ENCODE results near the gene PRKCQ.

Gene PRKCQ

GRCh38 chr10:6461961-6462360, 118.1 kb downstream of the PRKCQ start:
- H3K4me3 ChIP-seq (replicated peaks in 1 of 2; ENCODE audit: low read depth in 2 of 2, low read length in 2 of 2), result no peak overlapping the region
- TF ChIP-seq, protein P1, sequence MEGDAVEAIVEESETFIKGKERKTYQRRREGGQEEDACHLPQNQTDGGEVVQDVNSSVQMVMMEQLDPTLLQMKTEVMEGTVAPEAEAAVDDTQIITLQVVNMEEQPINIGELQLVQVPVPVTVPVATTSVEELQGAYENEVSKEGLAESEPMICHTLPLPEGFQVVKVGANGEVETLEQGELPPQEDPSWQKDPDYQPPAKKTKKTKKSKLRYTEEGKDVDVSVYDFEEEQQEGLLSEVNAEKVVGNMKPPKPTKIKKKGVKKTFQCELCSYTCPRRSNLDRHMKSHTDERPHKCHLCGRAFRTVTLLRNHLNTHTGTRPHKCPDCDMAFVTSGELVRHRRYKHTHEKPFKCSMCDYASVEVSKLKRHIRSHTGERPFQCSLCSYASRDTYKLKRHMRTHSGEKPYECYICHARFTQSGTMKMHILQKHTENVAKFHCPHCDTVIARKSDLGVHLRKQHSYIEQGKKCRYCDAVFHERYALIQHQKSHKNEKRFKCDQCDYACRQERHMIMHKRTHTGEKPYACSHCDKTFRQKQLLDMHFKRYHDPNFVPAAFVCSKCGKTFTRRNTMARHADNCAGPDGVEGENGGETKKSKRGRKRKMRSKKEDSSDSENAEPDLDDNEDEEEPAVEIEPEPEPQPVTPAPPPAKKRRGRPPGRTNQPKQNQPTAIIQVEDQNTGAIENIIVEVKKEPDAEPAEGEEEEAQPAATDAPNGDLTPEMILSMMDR (IDR thresholded peaks at IDR 0.05; ENCODE audit: low read depth, low read length), result no peak
- no peak for DNase-seq (ENCODE audit: low read depth in 2 of 2)

- no peak for DNase-seq (ENCODE audit: low read depth in 2 of 2)
- TF ChIP-seq, protein P1 (IDR thresholded peaks at IDR 0.05; ENCODE audit: low read depth, low read length), result no peak
- no peak overlapping the region for H3K4me3 ChIP-seq (replicated peaks in 1 of 2; ENCODE audit: low read depth in 2 of 2, low read length in 2 of 2)
Observed at GRCh38 chr10:6460861-6461409, 119.1 kb downstream of the PRKCQ start.

- no peak overlapping the region for H3K4me3 ChIP-seq (replicated peaks in 1 of 2; ENCODE audit: low read depth in 2 of 2, low read length in 2 of 2)
- DNase-seq (ENCODE audit: low read depth in 2 of 2), result no peak
- TF ChIP-seq, protein P1 (IDR thresholded peaks at IDR 0.05; ENCODE audit: low read depth, low read length), result no peak
Observed at GRCh38 chr10:6458814-6459213, 121.3 kb downstream of the PRKCQ start.

DNA sequence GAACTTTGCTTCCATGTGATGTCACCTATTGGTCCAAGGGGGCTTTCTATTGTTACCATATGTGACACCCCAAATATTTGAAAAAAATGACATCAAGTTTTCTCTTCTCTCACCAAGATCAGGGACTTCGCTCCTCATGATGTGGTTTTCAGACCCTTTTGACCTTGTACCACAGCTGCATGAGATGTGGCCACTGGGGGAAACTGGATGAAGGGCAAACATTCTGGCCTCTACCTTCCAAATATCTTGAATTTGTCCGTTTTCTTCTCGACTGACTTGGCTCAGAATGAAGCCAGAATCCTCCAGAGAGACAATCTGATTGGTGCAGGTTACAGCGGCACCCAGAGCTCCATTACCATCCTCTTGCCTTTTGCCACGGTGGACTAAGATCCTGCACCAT, 122.7 kb downstream of the PRKCQ start:
- TF ChIP-seq, protein P1 (IDR thresholded peaks at IDR 0.05; ENCODE audit: low read depth, low read length), result no peak

GRCh38 chr10:6456067-6456466, 124.0 kb downstream of the PRKCQ start:
- no peak for DNase-seq (ENCODE audit: low read depth in 2 of 2)
- TF ChIP-seq, protein P1 (IDR thresholded peaks at IDR 0.05; ENCODE audit: low read depth, low read length), result no peak
- no peak overlapping the region for H3K4me3 ChIP-seq (replicated peaks in 1 of 2; ENCODE audit: low read depth in 2 of 2, low read length in 2 of 2)

More for the DNA sequence above, 122.7 kb downstream of the PRKCQ start:
- no peak for DNase-seq (ENCODE audit: low read depth in 2 of 2)
- H3K4me3 ChIP-seq (replicated peaks in 1 of 2; ENCODE audit: low read depth in 2 of 2, low read length in 2 of 2), result no peak overlapping the region

DNA sequence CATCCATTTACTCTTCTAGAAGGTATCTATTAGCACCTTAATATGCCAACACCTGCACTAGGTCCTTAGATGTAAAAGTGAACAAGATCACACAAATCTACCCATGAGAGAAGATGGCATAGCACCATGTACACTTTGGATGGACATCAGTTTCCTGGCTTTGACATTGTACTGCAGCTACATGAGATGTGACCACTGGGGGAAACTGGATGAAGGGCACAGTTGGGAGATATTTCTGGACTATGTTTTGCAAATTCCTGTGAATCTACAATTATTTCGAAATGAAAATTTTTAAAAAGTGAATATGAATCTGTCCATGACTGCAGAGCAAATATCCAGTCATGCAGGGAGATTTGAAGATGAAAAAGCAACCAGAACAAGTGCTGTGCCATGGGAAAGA, 124.5 kb downstream of the PRKCQ start:
- no peak overlapping the region for H3K4me3 ChIP-seq (replicated peaks in 1 of 2; ENCODE audit: low read depth in 2 of 2, low read length in 2 of 2)
- TF ChIP-seq, protein P1 (IDR thresholded peaks at IDR 0.05; ENCODE audit: low read depth, low read length), result no peak
- no peak for DNase-seq (ENCODE audit: low read depth in 2 of 2)

- H3K4me3 ChIP-seq (replicated peaks in 1 of 2; ENCODE audit: low read depth in 2 of 2, low read length in 2 of 2), result no peak overlapping the region
- DNase-seq (ENCODE audit: low read depth in 2 of 2), result no peak
- TF ChIP-seq, protein P1 (IDR thresholded peaks at IDR 0.05; ENCODE audit: low read depth, low read length), result no peak
Observed at GRCh38 chr10:6446711-6447110, 133.4 kb downstream of the PRKCQ start.
